ENCODE data around the gene NAALADL2.

NAALADL2 gene

GRCh38 chr3:175224051-175224450 is 364.9 kb downstream of the NAALADL2 start:
- no peak for DNase-seq (ENCODE audit: low read depth, low spot score)
- in situ Hi-C loops (cut with HindIII; ENCODE audit: low sequenced_read_pairs): no loop called here
- no peak overlapping the region for H3K4me3 ChIP-seq (ENCODE audit: low read depth, low read length)
- TF ChIP-seq CTCF (IDR thresholded peaks at IDR 0.05; ENCODE audit: low read depth, low read length): no peak

- DNase-seq (ENCODE audit: low read depth, low spot score): no peak
- TF ChIP-seq CTCF (IDR thresholded peaks at IDR 0.05; ENCODE audit: low read depth, low read length): no peak
- in situ Hi-C loops (cut with HindIII; ENCODE audit: low sequenced_read_pairs): no loop called here
- H3K4me3 ChIP-seq (ENCODE audit: low read depth, low read length): no peak overlapping the region
Measured at GRCh38 chr3:175226444-175226843, 367.3 kb downstream of the NAALADL2 start.

GRCh38 chr3:175227126-175227525 is 368.0 kb downstream of the NAALADL2 start:
- DNase-seq (ENCODE audit: low read depth, low spot score): no peak
- no peak overlapping the region for H3K4me3 ChIP-seq (ENCODE audit: low read depth, low read length)
- TF ChIP-seq CTCF (IDR thresholded peaks at IDR 0.05; ENCODE audit: low read depth, low read length): no peak
- in situ Hi-C loops (cut with HindIII; ENCODE audit: low sequenced_read_pairs): no loop called here

- H3K4me3 ChIP-seq (ENCODE audit: low read depth, low read length): no peak overlapping the region
- no peak for TF ChIP-seq CTCF (IDR thresholded peaks at IDR 0.05; ENCODE audit: low read depth, low read length)
- in situ Hi-C loops (cut with HindIII; ENCODE audit: low sequenced_read_pairs): no loop called here
- DNase-seq (ENCODE audit: low read depth, low spot score): no peak
Measured at GRCh38 chr3:175233957-175234940, 375.1 kb downstream of the NAALADL2 start.

GRCh38 chr3:175238801-175239200 is 379.7 kb downstream of the NAALADL2 start:
- in situ Hi-C loops (cut with HindIII; ENCODE audit: low sequenced_read_pairs): no loop called here
- no peak for DNase-seq (ENCODE audit: low read depth, low spot score)

GRCh38 chr3:175240921-175241320 is 381.8 kb downstream of the NAALADL2 start:
- no peak overlapping the region for H3K4me3 ChIP-seq (ENCODE audit: low read depth, low read length)
- TF ChIP-seq CTCF (IDR thresholded peaks at IDR 0.05; ENCODE audit: low read depth, low read length): no peak
- in situ Hi-C loops (cut with HindIII; ENCODE audit: low sequenced_read_pairs): no loop called here
- DNase-seq (ENCODE audit: low read depth, low spot score): no peak

More at GRCh38 chr3:175238801-175239200, 379.7 kb downstream of the NAALADL2 start:
- H3K4me3 ChIP-seq (ENCODE audit: low read depth, low read length): no peak overlapping the region
- TF ChIP-seq CTCF (IDR thresholded peaks at IDR 0.05; ENCODE audit: low read depth, low read length): no peak
